Neural cell (in vitro differentiated cells): ENCODE results near the gene LRRC61. TPM values are rescaled to one million over a fixed set of nuclear protein-coding genes. Genes with fewer than 3 reads are reported as not detected.

Experiments used
- H2AFZ ChIP-seq: fragments of 200-600, 300-800 bp; sonication (generic), shearing (Covaris generic); 2 replicates; pipeline ENCODE4 v1.6.0; 2014; ENCODE audit warnings: low read depth, mild to moderate bottlenecking, antibody characterized with exemption, low read length, moderate library complexity
- H3F3A ChIP-seq: fragments of 200-600 bp; shearing (Covaris generic); 2 replicates; pipeline ENCODE4 v1.6.1; 2016; ENCODE audit warnings: mild to moderate bottlenecking, moderate library complexity, mixed read lengths, antibody characterized with exemption, low read length; ENCODE audit not compliant: insufficient read depth, poor library complexity, severe bottlenecking
- H3K27ac ChIP-seq: fragments of 200-600, 300-800 bp; sonication (generic), shearing (Covaris generic); 2 replicates; pipeline ENCODE4 v1.5.1; 2014; ENCODE audit warnings: mild to moderate bottlenecking, low read length, moderate library complexity
- H3K27me3 ChIP-seq: fragments of 300-800, 200-600 bp; sonication (generic), shearing (Covaris generic); 2 replicates; pipeline ENCODE4 v1.6.0; 2014; ENCODE audit warnings: mild to moderate bottlenecking, low read depth, low read length, moderate library complexity; ENCODE audit not compliant: insufficient read depth
- H3K36me3 ChIP-seq: fragments of 300-800, 200-600 bp; sonication (generic), shearing (Covaris generic); 2 replicates; pipeline ENCODE4 v1.5.1; 2014; ENCODE audit warnings: mild to moderate bottlenecking, antibody characterized with exemption, low read length, moderate library complexity; ENCODE audit not compliant: insufficient read depth
- H3K4me2 ChIP-seq: fragments of 300-800, 200-600 bp; sonication (generic), shearing (Covaris generic); 2 replicates; pipeline ENCODE4 v1.6.0; 2014; ENCODE audit warnings: mild to moderate bottlenecking, low read length
- H3K4me3 ChIP-seq: fragments of 300-800, 200-600 bp; sonication (generic), shearing (Covaris generic); 2 replicates; pipeline ENCODE4 v1.5.1; 2014; ENCODE audit warnings: mild to moderate bottlenecking, low read length, moderate library complexity
- H3K79me2 ChIP-seq: fragments of 200-600 bp; shearing (Covaris generic); replicated peaks from 2 replicates; pipeline ENCODE4 v1.6.0; 2014; ENCODE audit warnings: mild to moderate bottlenecking, low read length, moderate library complexity; ENCODE audit not compliant: insufficient read depth
- H3K9ac ChIP-seq: fragments of 300-800, 200-600 bp; sonication (generic), shearing (Covaris generic); 2 replicates; pipeline ENCODE4 v1.6.1; 2016; ENCODE audit warnings: mild to moderate bottlenecking, low read length, mixed read lengths
- H3K9me2 ChIP-seq: fragments of 200-600 bp; shearing (Covaris generic); 2 replicates; pipeline ENCODE4 v1.6.1; 2016; ENCODE audit warnings: mild to moderate bottlenecking, low read length, mixed read lengths; ENCODE audit not compliant: insufficient read depth
- H3K9me3 ChIP-seq: fragments of 200-600, 300-800 bp; sonication (generic), shearing (Covaris generic); 2 replicates; pipeline ENCODE4 v1.6.1; 2016; ENCODE audit warnings: mild to moderate bottlenecking, mixed run types, low read length, moderate library complexity, mixed read lengths
- H4K20me1 ChIP-seq: fragments of 200-600 bp; shearing (Covaris generic); 2 replicates; pipeline ENCODE4 v1.6.1; 2016; ENCODE audit warnings: mild to moderate bottlenecking, mixed run types; ENCODE audit not compliant: insufficient read depth
- EP300 ChIP-seq: fragments of 450-650 bp; conservative IDR thresholded peaks from 2 replicates; pipeline ENCODE4 v1.6.1; 2014; ENCODE audit warnings: antibody characterized with exemption, mild to moderate bottlenecking, moderate library complexity; ENCODE audit not compliant: poor library complexity, severe bottlenecking
- EZH2 ChIP-seq: fragments of 200-600, 300-800 bp; shearing (Covaris generic), sonication (generic); IDR thresholded peaks from 2 replicates; pipeline ENCODE4 v1.6.1; 2014; ENCODE audit warnings: antibody characterized with exemption, low read length, borderline replicate concordance, mild to moderate bottlenecking; ENCODE audit not compliant: insufficient read depth, poor library complexity, severe bottlenecking
- MXI1 ChIP-seq: fragments of 450-650 bp; conservative IDR thresholded peaks from 2 replicates; pipeline ENCODE4 v1.6.1; 2014; ENCODE audit warnings: antibody characterized with exemption, mild to moderate bottlenecking; ENCODE audit not compliant: poor library complexity, severe bottlenecking
- POLR2AphosphoS5 ChIP-seq: IDR thresholded peaks from 2 replicates; pipeline ENCODE4 v1.6.1; 2012
- RAD21 ChIP-seq: fragments of 450-650 bp; conservative IDR thresholded peaks from 2 replicates; pipeline ENCODE4 v1.6.1; 2014; ENCODE audit warnings: antibody characterized with exemption, mild to moderate bottlenecking, moderate library complexity
- SMC3 ChIP-seq: fragments of 450-650 bp; conservative IDR thresholded peaks from 2 replicates; pipeline ENCODE4 v1.6.1; 2014; ENCODE audit warnings: antibody characterized with exemption, mild to moderate bottlenecking, moderate library complexity; ENCODE audit not compliant: poor library complexity
- TAF1 ChIP-seq: IDR thresholded peaks from 2 replicates; pipeline ENCODE4 v1.6.1; 2012; ENCODE audit warnings: low read depth
- polyA plus RNA-seq: library from polyadenylated mRNA; depleted of rRNA; stranded (reverse); fragments of >200 nt; gene quantifications from 2 replicates; pipeline ENCODE4 v1.2.3, GENCODE V29; 2014
- TF ChIP-seq, protein P1 (sequence below): IDR thresholded peaks from 2 replicates; pipeline ENCODE4 v1.6.1; 2012; ENCODE audit warnings: borderline replicate concordance
- TF ChIP-seq, protein P2 (sequence below): fragments of 450-650 bp; IDR thresholded peaks from 2 replicates; pipeline ENCODE4 v1.5.1; 2014; ENCODE audit warnings: antibody characterized with exemption, mild to moderate bottlenecking, moderate library complexity; ENCODE audit not compliant: poor library complexity, severe bottlenecking

Gene LRRC61
- polyA plus RNA-seq, 1 donor from 2014 or later: 5.0 TPM

DNA sequence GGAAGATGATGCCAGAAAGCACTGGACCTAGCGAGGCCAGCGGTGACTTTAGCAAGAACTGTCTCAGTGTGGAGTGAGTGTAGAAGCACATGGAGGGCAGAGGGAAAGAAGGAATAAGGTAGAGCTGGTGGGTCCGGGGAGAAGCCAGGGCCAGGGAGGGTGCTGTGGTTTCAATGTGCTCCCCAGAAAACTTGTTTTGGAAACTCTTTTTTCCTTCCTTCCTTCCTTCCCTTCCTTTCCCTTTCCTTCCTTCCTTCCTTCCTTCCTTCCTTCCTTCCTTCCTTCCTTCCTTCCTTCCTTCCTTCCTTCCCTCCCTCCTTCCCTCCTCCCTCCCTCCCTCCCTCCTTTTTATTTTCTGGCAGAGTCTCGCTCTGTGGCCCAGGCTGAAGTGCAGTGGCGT, 23.8 kb downstream of the LRRC61 start:
- H3F3A ChIP-seq: no peaks in the 10 kb centered on the region
- no peaks in the 10 kb centered on the region for H4K20me1 ChIP-seq
- H3K4me2 ChIP-seq: no peak overlapping the region
- no peaks in the 10 kb centered on the region for H3K79me2 ChIP-seq
- H3K9ac ChIP-seq: no peak overlapping the region
- H3K9me3 ChIP-seq: peaks cover 6% of the 10 kb centered on the region
- TF ChIP-seq, protein P1, sequence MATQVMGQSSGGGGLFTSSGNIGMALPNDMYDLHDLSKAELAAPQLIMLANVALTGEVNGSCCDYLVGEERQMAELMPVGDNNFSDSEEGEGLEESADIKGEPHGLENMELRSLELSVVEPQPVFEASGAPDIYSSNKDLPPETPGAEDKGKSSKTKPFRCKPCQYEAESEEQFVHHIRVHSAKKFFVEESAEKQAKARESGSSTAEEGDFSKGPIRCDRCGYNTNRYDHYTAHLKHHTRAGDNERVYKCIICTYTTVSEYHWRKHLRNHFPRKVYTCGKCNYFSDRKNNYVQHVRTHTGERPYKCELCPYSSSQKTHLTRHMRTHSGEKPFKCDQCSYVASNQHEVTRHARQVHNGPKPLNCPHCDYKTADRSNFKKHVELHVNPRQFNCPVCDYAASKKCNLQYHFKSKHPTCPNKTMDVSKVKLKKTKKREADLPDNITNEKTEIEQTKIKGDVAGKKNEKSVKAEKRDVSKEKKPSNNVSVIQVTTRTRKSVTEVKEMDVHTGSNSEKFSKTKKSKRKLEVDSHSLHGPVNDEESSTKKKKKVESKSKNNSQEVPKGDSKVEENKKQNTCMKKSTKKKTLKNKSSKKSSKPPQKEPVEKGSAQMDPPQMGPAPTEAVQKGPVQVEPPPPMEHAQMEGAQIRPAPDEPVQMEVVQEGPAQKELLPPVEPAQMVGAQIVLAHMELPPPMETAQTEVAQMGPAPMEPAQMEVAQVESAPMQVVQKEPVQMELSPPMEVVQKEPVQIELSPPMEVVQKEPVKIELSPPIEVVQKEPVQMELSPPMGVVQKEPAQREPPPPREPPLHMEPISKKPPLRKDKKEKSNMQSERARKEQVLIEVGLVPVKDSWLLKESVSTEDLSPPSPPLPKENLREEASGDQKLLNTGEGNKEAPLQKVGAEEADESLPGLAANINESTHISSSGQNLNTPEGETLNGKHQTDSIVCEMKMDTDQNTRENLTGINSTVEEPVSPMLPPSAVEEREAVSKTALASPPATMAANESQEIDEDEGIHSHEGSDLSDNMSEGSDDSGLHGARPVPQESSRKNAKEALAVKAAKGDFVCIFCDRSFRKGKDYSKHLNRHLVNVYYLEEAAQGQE: no peak
- no peak for TF ChIP-seq SMC3
- TF ChIP-seq RAD21: no peak
- no peak for TF ChIP-seq EZH2
- TF ChIP-seq MXI1: no peak
- TF ChIP-seq EP300: no peak
- no peak for TF ChIP-seq POLR2AphosphoS5
- TF ChIP-seq TAF1: no peak
- TF ChIP-seq, protein P2, sequence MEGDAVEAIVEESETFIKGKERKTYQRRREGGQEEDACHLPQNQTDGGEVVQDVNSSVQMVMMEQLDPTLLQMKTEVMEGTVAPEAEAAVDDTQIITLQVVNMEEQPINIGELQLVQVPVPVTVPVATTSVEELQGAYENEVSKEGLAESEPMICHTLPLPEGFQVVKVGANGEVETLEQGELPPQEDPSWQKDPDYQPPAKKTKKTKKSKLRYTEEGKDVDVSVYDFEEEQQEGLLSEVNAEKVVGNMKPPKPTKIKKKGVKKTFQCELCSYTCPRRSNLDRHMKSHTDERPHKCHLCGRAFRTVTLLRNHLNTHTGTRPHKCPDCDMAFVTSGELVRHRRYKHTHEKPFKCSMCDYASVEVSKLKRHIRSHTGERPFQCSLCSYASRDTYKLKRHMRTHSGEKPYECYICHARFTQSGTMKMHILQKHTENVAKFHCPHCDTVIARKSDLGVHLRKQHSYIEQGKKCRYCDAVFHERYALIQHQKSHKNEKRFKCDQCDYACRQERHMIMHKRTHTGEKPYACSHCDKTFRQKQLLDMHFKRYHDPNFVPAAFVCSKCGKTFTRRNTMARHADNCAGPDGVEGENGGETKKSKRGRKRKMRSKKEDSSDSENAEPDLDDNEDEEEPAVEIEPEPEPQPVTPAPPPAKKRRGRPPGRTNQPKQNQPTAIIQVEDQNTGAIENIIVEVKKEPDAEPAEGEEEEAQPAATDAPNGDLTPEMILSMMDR: no peak
- no peak overlapping the region for H3K27ac ChIP-seq
- H3K4me3 ChIP-seq: no peak overlapping the region
- H2AFZ ChIP-seq: no peak overlapping the region
- H3K27me3 ChIP-seq: peaks cover 10% of the 10 kb centered on the region
- H3K36me3 ChIP-seq: no peaks in the 10 kb centered on the region
- no peaks in the 10 kb centered on the region for H3K9me2 ChIP-seq

DNA sequence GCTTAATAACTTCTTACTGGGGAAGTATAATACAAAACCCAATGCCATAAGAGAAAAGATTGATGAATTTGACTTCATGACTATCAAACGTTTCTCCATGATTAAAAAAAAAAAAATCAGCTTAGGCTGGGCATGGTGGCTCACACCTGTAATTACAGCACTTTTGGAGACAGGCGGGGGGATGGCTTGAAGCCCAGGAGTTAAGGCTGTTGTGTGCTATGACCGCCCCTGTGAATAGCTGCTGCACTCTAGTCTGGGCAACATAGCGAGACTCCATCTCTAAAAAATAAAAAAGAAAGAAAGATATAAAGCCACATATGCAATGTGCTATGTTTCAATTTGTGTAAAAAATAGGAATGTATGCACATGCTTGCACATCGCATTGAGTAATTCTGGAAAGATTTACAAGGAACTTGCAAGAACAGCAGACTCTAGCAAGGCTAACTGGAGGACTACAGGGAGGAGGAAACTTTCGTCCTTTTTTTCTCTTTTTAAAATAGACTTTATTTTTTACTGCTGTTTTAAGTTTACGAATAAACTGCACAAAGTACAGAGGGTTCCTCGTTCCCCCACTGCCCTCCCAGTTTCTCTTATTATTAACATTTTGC, 28.5 kb downstream of the LRRC61 start:
- H2AFZ ChIP-seq: no peak overlapping the region
- H3K36me3 ChIP-seq: no peaks in the 10 kb centered on the region
- no peaks in the 10 kb centered on the region for H3K79me2 ChIP-seq
- H4K20me1 ChIP-seq: no peaks in the 10 kb centered on the region
- H3K4me2 ChIP-seq: no peak overlapping the region
- TF ChIP-seq RAD21 (no peak), EP300 (no peak), EZH2 (no peak), MXI1 (no peak), TAF1 (no peak), POLR2AphosphoS5 (no peak), SMC3 (no peak)
- TF ChIP-seq, protein P1: no peak
- TF ChIP-seq, protein P2: no peak
- no peaks in the 10 kb centered on the region for H3K9me2 ChIP-seq
- H3K9ac ChIP-seq: no peak overlapping the region
- no peak overlapping the region for H3K27ac ChIP-seq
- no peaks in the 10 kb centered on the region for H3K27me3 ChIP-seq
- H3F3A ChIP-seq: no peaks in the 10 kb centered on the region
- no peak overlapping the region for H3K4me3 ChIP-seq
- H3K9me3 ChIP-seq: peaks cover 6% of the 10 kb centered on the region
